GM12892 (cell line): Measurements from ENCODE around the gene SPANXC.

ENCODE experiments used
- POLR2A ChIP-seq: IDR thresholded peaks from 2 replicates; pipeline ENCODE4 v1.6.1; 2011; ENCODE audit warnings: low read depth, low read length, control low read depth
- POLR2AphosphoS5 ChIP-seq: IDR thresholded peaks from 2 replicates; pipeline ENCODE4 v1.6.1; 2011; ENCODE audit warnings: low read depth, low read length, control low read depth

DNA sequence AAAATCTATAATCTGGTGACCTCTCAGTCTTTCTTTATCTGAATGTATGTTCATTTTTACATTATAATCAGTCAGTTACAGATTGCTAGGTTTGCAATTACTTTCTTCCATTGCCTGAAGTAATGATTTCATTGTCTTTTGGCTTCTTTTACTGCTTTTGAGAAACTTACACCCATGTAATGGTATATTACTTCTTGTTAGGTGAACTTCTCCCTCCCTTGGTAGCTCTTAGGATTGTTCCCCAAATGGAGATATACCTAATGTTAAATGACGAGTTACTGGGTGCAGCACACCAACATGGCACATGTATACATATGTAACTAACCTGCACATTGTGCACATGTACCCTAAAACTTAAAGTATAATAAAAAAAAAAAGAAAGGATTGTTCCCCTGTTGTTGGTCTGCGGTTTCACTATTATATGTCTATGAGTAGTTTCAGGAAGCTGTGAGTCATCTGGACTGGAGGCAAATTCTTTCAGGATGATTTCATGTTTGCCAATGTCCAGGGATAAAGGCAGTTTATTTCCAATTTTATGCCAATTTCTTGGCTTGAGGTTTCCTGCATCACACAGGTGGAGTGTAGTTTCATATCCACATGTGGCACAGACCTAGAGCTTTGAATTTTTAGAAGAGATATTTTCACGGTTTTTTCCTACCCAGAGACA is 21.8 kb downstream of the SPANXC start:
- TF ChIP-seq POLR2AphosphoS5 (no peak), POLR2A (no peak)
